Endothelial cell of umbilical vein (primary cell): Measurements from ENCODE around the gene MFNG.

Experiments used
- EZH2 ChIP-seq: IDR thresholded peaks from 2 replicates; pipeline ENCODE4 v1.6.1; 2012; ENCODE audit warnings: borderline replicate concordance, low read depth, mild to moderate bottlenecking, moderate library complexity, low read length, inconsistent platforms; ENCODE audit not compliant: severe bottlenecking
- FOS ChIP-seq: IDR thresholded peaks from 2 replicates; pipeline ENCODE4 v1.6.1; 2011; ENCODE audit warnings: mild to moderate bottlenecking, low read length, moderate library complexity, borderline replicate concordance; ENCODE audit not compliant: insufficient read depth
- JUN ChIP-seq: IDR thresholded peaks from 2 replicates; pipeline ENCODE4 v1.6.1; 2011; ENCODE audit warnings: borderline replicate concordance, low read depth; ENCODE audit not compliant: insufficient read length, insufficient read depth
- POLR2A ChIP-seq: IDR thresholded peaks from 2 replicates; pipeline ENCODE4 v1.6.1; 2012; ENCODE audit warnings: low read depth, mild to moderate bottlenecking, control low read depth, low read length
- POLR2AphosphoS5 ChIP-seq: IDR thresholded peaks from 2 replicates; pipeline ENCODE4 v1.6.1; 2012; ENCODE audit warnings: low read depth, mild to moderate bottlenecking, control low read depth, low read length, moderate library complexity; ENCODE audit not compliant: insufficient read depth
- TF ChIP-seq, protein P1 (sequence below), 2 donors: IDR thresholded peaks; 1 replicate in 1 of 2; 2 replicates in 1 of 2; pipeline ENCODE4 v1.5.1; 2011; ENCODE audit warnings: low read length in 2 of 2, mild to moderate bottlenecking in 2 of 2, moderate library complexity in 2 of 2, control low read depth in 1 of 2, inconsistent platforms in 1 of 2, low read depth in 1 of 2; ENCODE audit not compliant: insufficient read depth in 1 of 2; ENCODE audit errors: extremely low read depth in 1 of 2
- TF ChIP-seq, protein P2 (sequence below): IDR thresholded peaks from 2 replicates; pipeline ENCODE4 v1.6.1; 2011; ENCODE audit not compliant: insufficient read depth, insufficient read length

- TF ChIP-seq, protein P1, sequence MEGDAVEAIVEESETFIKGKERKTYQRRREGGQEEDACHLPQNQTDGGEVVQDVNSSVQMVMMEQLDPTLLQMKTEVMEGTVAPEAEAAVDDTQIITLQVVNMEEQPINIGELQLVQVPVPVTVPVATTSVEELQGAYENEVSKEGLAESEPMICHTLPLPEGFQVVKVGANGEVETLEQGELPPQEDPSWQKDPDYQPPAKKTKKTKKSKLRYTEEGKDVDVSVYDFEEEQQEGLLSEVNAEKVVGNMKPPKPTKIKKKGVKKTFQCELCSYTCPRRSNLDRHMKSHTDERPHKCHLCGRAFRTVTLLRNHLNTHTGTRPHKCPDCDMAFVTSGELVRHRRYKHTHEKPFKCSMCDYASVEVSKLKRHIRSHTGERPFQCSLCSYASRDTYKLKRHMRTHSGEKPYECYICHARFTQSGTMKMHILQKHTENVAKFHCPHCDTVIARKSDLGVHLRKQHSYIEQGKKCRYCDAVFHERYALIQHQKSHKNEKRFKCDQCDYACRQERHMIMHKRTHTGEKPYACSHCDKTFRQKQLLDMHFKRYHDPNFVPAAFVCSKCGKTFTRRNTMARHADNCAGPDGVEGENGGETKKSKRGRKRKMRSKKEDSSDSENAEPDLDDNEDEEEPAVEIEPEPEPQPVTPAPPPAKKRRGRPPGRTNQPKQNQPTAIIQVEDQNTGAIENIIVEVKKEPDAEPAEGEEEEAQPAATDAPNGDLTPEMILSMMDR (IDR thresholded peaks at IDR 0.05; ENCODE audit: extremely low read depth in 1 of 2, insufficient read depth in 1 of 2, low read depth in 1 of 2, low read length in 2 of 2), result no peak
- TF ChIP-seq, protein P2, sequence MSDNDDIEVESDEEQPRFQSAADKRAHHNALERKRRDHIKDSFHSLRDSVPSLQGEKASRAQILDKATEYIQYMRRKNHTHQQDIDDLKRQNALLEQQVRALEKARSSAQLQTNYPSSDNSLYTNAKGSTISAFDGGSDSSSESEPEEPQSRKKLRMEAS, result no peak
- TF ChIP-seq POLR2A, result no peak
- no peak for TF ChIP-seq EZH2
- TF ChIP-seq FOS, result no peak
- TF ChIP-seq JUN, result no peak
- no peak for TF ChIP-seq POLR2AphosphoS5
Observed at GRCh38 chr22:37419370-37419968, 66.7 kb downstream of the MFNG start.
